T-helper 1 cell (primary cell): ENCODE data around the gene KCP.

Source experiments
- DNase-seq, 5 donors: peaks; one replicate each; pipeline ENCODE4 v3.0.0-alpha.2; 2012 to 2020

KCP gene

DNA sequence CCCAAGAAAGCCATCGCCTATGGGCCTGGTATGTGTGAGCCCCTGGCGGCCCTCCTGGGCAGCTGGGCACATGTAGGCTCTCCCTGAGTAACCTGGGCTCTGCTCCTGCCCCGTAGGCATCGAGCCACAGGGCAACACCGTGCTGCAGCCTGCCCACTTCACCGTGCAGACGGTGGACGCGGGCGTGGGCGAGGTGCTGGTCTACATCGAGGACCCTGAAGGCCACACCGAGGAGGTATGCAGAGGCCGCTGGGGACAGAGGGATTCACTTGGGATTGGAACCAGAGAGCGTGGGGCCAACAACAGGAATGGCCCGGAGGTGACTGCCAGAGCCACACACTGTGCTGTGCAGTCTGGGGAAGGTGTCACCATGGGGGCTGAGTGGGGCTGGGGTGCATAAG, 73.0 kb downstream of the KCP start:
- peak in 1 of 5 donors; percentile 9 for DNase-seq

DNA sequence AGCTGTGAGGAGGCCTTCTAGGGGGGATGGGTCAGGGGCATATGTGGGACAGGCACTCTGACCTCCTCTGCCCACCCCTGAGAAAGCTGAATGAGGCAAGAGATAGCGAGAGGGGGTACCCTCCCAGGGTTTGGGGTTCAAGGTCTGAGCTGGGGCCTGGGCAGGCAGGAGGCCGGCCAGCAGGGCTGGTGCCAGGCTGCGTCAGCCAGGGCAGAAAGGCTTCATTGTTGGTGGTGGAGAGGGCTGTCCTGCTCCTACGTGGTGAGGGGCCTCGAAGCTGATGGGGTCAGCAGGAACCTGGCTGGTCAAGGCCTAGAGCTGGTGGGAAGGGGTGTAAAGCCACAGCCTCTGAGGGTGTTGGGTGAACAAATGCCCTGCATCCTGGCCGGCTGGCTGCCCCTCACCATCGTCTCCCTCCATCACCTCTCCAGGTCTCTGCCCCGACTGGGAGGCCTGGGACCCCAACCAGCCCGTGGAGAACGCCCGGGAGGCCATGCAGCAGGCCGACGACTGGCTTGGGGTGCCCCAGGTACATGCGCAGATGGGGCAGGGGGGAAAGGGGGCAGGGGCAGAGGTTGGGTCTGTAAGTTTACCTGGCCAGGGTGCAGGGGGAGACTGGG, 73.7 kb downstream of the KCP start:
- peak in 1 of 5 donors; percentile 12 for DNase-seq

DNA sequence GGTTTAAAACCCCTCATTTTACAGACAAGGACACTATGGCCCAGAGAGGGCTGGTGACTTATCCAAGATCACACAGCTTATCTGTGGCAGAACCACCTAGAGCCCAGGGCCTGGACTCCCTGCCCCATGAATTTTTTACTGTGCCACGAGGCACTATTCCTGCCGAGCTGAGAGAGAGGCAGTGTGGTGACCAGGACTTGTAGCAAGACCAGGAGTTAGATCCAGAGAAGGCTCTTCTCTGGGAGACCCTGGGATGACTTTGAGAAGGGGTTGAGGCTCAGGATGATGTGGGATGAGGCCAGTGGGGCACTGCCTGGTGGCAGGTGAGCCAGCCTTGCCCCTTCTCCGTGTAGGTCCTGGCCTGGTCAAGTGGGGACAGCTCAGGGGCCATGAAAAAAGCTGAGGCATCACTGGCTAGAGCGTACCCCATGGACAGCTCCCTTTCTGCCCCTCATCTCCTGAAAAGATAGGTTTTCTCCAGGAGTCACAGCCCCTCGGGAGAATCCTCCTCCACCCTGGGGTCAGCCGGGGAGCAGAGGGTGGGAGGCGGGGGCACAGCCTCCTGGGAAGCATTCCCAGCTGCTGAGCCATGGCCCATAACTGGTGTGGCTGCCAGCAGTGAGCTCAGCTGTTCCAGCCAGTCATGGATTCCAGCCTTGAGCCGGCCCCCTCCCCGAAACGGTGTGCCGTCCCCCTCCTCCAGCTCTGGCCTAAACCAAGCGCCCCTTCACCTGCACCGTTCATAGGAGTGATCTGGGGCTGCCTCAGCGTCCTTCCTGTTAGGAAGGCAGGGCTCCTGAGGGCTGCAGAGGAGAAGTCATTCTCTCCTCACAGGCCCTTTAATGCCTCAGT, 74.5 kb downstream of the KCP start:
- peak in 1 of 5 donors; percentile 9 for DNase-seq

DNA sequence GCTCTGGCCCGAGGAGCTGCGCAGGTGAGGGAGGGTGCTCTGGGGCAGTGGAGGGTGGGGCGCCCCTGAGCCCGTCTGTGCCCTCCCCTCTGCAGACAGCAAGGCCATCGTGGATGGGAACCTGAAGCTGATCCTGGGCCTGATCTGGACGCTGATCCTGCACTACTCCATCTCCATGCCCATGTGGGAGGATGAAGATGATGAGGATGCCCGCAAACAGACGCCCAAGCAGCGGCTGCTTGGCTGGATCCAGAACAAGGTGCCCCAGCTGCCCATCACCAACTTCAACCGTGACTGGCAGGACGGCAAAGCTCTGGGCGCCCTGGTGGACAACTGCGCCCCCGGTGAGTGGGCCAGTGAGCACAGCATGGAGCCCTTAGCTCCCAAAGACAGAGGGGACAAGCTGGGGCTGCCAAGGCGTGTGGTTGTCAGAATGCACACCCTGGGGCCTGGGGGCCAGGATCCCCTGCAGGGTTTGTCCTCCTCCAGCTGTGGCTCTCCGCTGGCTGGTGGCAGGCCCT, 75.2 kb downstream of the KCP start:
- no peak for DNase-seq

DNA sequence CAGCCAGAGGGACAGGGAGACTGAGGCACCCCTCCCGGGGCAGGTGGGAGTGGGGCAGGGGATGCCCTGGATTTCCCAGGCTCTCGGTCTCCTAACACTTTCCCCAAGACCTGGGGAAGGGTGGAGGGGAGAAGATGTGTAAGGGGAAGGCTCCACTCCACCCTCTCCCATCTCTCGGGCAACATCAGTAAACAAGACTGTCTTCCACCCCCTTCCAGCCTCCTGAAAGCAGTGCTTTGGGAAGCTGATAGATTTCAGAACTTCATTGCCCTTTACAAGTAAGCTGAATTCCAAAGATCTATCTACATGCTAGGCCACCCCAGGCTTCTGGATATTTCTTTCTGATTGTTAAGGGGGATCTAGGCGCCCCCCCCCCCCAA, 76.6 kb downstream of the KCP start:
- no peak for DNase-seq

DNA sequence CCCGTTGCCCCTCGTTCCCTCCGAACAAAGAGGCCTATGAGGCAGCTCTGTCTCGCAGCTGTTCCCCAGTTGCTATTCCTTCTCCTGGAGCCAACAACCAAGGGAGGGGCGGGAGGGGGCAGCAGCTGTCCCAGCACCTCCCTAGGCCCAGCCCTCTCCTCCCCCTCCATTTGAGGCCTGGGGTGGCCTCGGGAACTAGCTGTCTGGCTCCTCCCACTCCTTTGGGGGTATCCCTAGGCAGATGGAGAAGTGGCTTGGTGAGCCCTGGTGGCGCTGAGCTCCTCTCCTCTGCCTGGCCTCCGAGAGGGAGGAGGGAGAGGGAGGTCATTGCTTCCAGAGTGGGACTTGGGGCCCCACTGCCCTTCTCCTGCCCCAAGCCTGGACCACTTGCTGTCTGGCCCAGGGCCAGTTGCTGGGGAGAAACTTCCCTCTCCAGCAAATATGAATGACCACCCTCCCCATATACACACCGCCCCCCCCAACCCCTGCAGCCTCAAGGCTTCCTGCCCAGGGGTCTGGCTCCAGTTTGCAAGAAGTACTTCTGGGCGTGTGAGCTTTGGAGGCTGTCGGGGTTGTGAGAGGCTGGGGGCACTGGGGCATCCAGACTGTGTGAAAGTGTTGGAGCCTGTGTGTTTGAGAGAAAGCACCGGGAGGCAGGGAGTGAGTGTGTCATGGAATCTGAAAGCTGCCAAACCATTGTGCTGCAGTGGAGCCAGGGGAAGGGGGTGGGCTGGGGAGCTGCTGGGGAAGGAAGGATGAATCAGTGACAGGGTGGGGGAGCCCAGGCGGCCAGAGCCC, 77.2 kb downstream of the KCP start:
- no peak for DNase-seq

DNA sequence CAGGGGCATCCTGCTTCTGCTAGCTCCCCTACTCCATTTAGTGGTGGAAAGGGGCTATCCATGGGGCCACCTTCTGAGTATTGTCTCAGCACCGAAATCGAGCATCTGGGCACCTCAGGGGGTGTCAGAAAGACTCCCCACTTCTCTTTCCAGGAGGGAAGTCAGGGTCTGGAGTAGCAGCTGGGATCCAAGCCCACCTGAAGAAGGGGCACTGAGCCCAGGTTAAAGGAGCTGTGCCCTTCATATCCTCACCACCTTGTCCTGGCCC, 77.7 kb downstream of the KCP start:
- no peak for DNase-seq

DNA sequence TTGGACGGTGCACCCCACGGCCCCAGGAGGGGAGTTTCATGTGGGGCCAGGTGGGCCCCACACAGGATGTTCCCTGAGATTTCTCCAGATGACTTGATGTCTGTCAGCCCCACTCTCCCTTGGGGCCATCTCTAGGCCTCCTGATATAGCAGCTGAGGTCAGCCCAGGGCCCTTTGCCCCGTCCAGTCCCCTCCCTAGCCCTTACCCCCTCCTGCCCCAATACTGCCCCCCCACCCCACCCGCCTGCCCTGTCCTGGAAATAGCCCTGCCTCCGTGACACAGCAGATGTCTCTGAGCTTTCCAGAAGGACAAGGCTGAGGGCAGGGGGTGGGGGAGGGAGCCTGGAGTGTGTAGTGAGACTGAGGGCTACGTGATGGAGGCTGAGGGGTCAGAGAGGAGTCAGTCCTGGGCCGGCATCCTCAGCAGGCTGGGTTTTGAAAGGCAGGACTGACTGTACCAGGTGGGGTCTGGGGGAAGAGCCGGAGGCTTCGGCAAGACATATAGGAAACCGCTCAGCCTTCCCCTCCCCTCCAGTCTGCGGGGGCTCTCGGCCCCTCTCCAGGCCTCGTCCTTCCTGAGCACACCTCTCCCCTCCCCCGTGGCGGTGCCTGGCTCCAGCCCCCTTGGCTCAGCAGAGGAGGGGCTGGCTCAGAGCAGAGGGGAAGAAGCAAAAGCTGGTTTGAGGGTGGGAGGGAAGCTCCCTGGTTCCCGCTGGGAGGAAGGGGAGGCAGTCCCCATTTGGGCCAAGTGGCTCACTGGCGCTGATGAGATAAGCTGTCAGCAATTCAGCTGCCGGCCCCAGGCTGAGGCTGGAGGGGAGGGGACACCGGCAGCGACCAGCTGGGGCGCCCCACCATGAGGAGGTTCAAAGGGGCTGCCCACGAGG, 78.3 kb downstream of the KCP start:
- peak in 1 of 5 donors; percentile 9 for DNase-seq

DNA sequence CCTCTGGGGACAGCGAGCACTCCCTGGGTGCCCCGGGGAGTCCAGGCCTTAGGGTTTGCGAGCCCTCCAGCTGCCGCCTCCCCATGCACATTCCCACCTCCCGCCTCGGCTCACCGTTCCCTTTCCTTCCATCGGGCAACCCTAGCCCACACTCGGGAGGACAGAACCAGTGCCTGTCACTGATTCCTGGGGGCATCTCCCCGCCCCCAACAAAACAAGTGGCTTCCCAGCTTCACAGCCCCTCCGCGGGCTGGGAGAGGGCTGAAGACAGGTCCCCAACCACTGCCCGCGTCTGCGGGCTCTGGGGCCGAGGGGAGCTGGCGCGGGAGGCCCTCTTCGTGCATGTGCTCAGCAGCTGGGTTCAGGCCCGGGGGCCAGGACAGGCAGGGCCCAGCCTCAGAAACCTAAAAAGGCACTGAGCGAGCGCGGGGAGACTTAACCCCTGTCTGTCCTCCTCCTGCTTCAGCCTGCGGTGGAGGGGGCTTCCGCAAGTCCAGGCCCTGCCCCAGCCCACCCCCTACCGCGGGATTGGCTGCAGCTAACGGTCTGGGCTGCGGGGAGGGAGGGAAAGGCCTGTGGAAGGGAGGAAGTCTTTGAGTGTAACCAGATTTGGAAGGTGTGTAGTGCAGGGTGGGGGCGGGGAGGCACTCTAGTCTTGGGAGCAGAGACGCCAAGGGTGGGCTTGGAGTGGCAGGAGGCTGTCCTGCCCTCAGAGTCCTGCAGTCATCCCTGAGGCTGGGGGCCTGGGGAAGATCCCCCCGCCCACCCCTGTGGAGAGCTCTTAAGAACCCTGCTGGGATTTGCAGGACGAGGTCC, 79.1 kb downstream of the KCP start:
- peak in 1 of 5 donors; percentile 6 for DNase-seq

DNA sequence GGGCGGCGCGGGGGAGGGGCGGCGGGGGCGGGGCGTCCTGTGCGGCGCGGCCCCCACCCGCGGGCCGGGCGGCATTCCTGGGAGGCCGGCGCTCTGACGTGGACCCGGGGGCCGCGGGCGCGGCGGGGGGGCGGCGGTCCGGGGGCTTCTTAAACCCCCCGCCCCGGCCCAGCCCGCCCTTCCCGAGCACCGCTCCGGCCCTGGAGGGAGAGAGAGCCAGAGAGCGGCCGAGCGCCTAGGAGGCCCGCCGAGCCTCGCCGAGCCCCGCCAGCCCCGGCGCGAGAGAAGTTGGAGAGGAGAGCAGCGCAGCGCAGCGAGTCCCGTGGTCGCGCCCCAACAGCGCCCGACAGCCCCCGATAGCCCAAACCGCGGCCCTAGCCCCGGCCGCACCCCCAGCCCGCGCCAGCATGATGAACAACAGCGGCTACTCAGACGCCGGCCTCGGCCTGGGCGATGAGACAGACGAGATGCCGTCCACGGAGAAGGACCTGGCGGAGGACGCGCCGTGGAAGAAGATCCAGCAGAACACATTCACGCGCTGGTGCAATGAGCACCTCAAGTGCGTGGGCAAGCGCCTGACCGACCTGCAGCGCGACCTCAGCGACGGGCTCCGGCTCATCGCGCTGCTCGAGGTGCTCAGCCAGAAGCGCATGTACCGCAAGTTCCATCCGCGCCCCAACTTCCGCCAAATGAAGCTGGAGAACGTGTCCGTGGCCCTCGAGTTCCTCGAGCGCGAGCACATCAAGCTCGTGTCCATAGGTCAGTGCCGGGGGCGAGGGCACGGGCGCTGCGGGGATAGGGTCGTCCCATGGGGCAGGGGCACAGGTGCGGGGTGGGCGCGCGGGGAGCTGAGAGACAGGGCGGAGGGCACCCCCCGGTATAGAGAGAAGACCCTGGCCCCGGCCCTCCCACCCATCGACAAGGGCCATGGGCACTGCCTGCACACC, 80.0 kb downstream of the KCP start, which contains the start of gene FLNC:
Gene FLNC (plus strand): TSS at position 176 of the 947 bp plus-strand sequence. CDS start 232 bp downstream, at position 408.
- DNase-seq: peak in 2 of 5 donors; percentile 13 to 34

DNA sequence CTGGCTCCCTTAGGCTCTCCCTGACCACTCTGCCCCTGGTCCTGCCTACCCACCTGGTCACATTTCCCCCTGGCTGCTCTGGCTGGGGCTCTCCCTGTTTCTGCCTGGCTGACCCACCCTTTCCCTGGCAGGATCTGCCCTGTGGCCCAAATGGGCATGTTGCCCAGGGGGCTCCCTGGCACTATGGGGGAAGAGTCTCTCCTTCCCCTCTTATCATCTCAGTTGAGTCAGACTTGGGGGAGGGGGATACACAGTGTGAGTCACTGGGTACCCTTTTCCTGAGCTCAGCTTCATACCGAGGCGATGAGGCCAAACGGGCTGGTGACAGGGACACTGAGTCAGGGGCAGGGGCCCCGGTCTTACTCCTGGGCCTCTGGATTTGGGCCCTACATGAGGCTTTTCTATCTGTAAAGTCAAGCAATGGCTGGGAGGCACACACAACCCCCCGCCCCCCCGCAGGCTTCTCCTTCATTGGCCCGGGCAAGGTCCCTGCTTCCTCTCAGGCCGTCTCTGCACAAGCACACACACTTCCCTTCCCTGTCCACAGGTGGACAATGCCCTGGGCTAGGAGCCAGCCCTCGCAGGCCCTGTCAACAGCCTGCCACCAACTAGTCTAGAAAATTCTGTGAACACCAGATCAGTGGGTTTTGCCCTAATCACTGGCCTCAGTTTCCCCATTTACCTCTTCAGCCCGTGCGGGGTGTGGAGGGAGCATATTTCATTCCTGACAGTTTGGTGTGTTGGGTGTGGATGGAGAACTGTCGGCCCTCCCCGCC, 80.9 kb downstream of the KCP start:
- no peak for DNase-seq

DNA sequence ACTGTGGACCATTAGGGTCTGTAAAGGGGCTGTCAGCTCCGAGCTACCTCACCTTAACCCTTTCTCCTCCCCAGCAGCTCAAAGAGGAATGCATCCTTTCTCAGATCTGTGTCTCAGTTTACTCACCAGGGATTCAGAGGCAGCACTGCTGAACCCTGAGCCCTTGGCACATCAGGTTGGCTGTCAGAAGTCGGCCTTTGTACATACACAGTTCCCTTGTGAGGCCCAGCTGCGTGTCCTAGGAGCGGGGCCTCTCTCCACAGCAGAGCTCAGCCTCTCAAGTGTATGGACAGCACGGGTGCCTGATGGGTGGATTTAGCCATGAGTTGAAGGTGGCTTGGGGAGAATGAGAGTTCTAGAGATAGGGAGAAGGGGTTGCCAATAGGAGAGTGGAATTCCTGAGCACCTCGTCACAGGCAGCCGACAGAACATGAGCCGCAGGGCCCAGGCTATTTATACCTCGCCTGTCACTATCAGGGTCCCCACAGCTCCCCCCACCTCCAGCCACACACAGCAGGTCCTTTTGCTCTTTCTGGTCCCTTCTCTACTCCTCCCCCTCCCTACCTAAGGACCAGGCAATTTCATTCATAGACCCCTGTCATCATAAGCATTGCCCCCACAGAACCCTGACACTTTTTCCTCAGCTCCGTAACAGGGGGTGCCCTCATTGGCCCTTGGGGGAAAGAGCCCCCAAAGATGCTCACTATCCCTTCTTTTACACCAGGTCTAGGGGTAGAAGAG, 82.4 kb downstream of the KCP start:
- no peak for DNase-seq

DNA sequence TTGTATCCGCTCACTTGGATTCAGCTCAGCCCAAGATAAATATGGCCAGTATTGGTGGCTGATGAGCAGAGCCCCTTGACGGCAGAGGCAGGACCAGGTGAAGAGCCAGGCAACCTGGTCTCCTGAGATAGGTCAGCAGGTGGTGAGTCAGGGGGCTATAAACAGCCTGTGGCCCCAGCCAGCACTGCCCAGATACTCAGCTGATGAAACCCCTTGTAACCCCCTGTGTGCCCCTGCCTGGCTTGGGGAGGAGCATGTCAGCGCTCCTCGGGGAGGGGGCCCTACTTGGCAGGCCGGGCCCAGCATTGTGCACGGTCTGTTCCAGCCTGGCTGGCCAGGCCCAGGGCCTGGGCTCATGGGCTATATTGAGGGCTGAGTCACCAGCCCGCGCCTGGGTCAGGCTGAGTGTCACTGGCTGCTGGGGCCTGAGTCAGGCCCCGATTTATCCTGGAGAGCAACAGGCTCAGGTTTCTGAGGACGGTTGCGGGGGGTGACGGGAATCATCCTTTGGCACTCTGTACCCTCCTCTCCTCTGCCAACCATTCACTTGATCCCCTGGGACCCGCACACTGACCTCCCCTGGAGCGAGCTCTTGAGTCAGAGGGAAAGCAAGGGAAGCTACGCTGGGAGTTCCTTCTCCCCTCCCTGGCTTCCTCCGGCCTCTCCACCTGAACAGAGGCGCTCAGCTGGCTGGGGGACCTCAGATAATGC, 83.1 kb downstream of the KCP start:
- no peak for DNase-seq

DNA sequence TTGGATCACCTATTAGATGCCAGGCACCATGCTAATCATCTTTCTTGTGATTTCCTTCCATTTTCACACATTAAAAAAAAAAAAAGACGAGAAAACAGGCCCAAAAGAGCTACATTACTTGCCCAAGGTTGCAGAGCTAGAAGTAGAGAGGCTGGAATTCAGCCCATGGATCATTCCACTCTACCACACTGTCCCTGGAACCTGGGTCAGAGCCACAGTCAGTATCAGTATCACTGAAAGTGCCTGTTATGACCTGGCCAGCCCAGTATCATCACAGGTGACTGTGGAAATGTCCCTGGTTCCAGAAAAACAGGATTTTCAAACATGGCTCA, 83.6 kb downstream of the KCP start:
- no peak for DNase-seq
